Trophoblast cell (in vitro differentiated cells and primary cell): ENCODE data around the gene CIB4.

ENCODE experiments used
- DNase-seq, 2 donors: peaks; one replicate each; pipeline ENCODE4 v3.0.0-alpha.2; 2016
- H2AFZ ChIP-seq: 2 replicates; pipeline ENCODE4 v1.6.1; 2013; ENCODE audit warnings: low read length, moderate library complexity, mild to moderate bottlenecking; ENCODE audit not compliant: insufficient read depth, poor library complexity
- H2AK5ac ChIP-seq: 2 replicates; pipeline ENCODE4 v1.6.1; 2013; ENCODE audit warnings: mild to moderate bottlenecking, low read length
- H2BK120ac ChIP-seq: 2 replicates; pipeline ENCODE4 v1.6.1; 2013; ENCODE audit warnings: low read length, mild to moderate bottlenecking, moderate library complexity; ENCODE audit not compliant: insufficient read depth, poor library complexity
- H2BK12ac ChIP-seq: 2 replicates; pipeline ENCODE4 v1.6.1; 2013; ENCODE audit warnings: mild to moderate bottlenecking, low read length, moderate library complexity
- H2BK5ac ChIP-seq: 2 replicates; pipeline ENCODE4 v1.6.1; 2013; ENCODE audit warnings: low read length, low read depth, moderate library complexity, mild to moderate bottlenecking; ENCODE audit not compliant: poor library complexity
- H3K14ac ChIP-seq: 2 replicates; pipeline ENCODE4 v1.6.1; 2013; ENCODE audit warnings: mild to moderate bottlenecking, low read length
- H3K18ac ChIP-seq: 2 replicates; pipeline ENCODE4 v1.6.1; 2013; ENCODE audit warnings: mild to moderate bottlenecking, low read length
- H3K23ac ChIP-seq: 2 replicates; pipeline ENCODE4 v1.6.1; 2013; ENCODE audit warnings: low read length
- H3K27ac ChIP-seq: 2 replicates; pipeline ENCODE4 v1.5.1; 2013; ENCODE audit warnings: low read depth, mild to moderate bottlenecking, inconsistent platforms, low read length, moderate library complexity
- H3K27me3 ChIP-seq: 2 replicates; pipeline ENCODE4 v1.6.1; 2013; ENCODE audit warnings: inconsistent platforms, mild to moderate bottlenecking, low read length, moderate library complexity; ENCODE audit not compliant: insufficient read depth
- H3K36me3 ChIP-seq, 2 experiments: 1 replicate in 1 of 2; 2 replicates in 1 of 2; pipeline ENCODE4 v1.6.1; 2013; ENCODE audit warnings: low read length in 2 of 2, mild to moderate bottlenecking in 2 of 2, moderate library complexity in 1 of 2; ENCODE audit not compliant: insufficient read depth in 2 of 2, control insufficient read depth in 1 of 2
- H3K4ac ChIP-seq: 2 replicates; pipeline ENCODE4 v1.6.1; 2013; ENCODE audit warnings: low read depth, mild to moderate bottlenecking, low read length, moderate library complexity
- H3K4me1 ChIP-seq, 2 experiments: 1 replicate in 1 of 2; 2 replicates in 1 of 2; pipeline ENCODE4 v1.6.1; 2013; ENCODE audit warnings: low read length in 2 of 2, mild to moderate bottlenecking in 2 of 2, moderate library complexity in 1 of 2; ENCODE audit not compliant: insufficient read depth in 2 of 2, control insufficient read depth in 1 of 2
- H3K4me2 ChIP-seq: 2 replicates; pipeline ENCODE4 v1.6.1; 2013; ENCODE audit warnings: inconsistent platforms, mild to moderate bottlenecking, low read length, moderate library complexity
- H3K4me3 ChIP-seq: 2 replicates; pipeline ENCODE4 v1.5.1; 2013; ENCODE audit warnings: mild to moderate bottlenecking, low read depth, low read length, inconsistent platforms
- H3K79me1 ChIP-seq: one replicate; pipeline ENCODE4 v1.6.1; 2013; ENCODE audit warnings: low read length
- H3K79me2 ChIP-seq: 2 replicates; pipeline ENCODE4 v1.6.1; 2013; ENCODE audit warnings: low read length, mild to moderate bottlenecking; ENCODE audit not compliant: control insufficient read depth, insufficient read depth, poor library complexity
- H3K9ac ChIP-seq: 2 replicates; pipeline ENCODE4 v1.6.1; 2013; ENCODE audit warnings: mild to moderate bottlenecking, low read length
- H3K9me3 ChIP-seq: 2 replicates; pipeline ENCODE4 v1.6.1; 2013; ENCODE audit warnings: low read depth, mild to moderate bottlenecking, control low read depth, inconsistent platforms, low read length; ENCODE audit not compliant: insufficient read depth
- H4K12ac ChIP-seq: 2 replicates; pipeline ENCODE4 v1.6.1; 2013; ENCODE audit warnings: low read depth, mild to moderate bottlenecking, low read length, moderate library complexity
- H4K8ac ChIP-seq: 2 replicates; pipeline ENCODE4 v1.6.1; 2013; ENCODE audit warnings: low read depth, mild to moderate bottlenecking, low read length, moderate library complexity
- H4K91ac ChIP-seq: one replicate; pipeline ENCODE4 v1.6.1; 2013; ENCODE audit warnings: low read depth, mild to moderate bottlenecking, low read length, moderate library complexity
- WGBS: extraction: QIAGEN DNeasy Blood & Tissue Kit; methylation state at CpG from one replicate; pipeline ENCODE4 v1.1.7; 2013; ENCODE audit warnings: missing lambda C conversion rate; ENCODE audit not compliant: insufficient read length, insufficient coverage; ENCODE audit errors: extremely low coverage; 5-methylcytosine and 5-hydroxymethylcytosine counted together

Gene CIB4

DNA sequence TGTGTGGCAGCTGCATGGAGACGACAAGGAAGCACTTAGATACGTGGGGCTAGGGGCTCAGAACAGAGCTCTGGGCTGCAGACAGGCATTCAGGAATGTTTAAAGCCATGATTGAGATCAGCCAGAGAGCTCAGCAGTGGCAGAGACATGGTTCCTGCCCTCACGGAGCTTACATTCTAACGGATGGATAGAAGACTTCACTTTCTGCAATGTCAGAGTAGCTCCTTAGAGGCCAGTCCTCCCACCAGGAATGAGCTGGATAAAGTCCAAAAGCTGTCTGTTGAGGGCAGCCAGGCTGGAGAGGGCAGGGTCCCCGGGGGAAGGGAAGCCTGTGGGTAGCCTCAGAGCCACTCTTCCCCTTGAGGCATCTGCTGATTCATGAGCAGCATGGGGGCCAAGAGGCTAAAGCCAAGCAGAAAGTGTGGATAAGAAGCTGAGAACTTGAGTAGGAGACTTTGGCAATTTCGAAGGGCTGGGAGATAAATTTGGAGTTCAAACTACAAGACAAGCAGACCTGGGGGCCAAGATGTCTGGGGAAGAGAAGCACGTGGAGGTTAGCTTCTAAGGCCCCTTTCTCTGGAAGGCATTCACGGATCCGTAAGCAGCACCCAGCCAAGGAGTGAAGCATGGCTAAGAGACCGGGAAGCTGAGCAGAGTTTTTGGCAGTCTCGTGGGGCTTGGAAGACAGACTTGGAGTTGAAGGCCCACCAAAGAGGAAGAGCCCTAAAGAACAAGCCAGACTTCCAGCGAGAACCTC lies 9.7 kb upstream of the CIB4 start:
- no peak overlapping the region for H2BK120ac ChIP-seq
- H3K27me3 ChIP-seq: no peaks in the 10 kb centered on the region
- H3K4me2 ChIP-seq: no peak overlapping the region
- no peak overlapping the region for H2BK12ac ChIP-seq
- no peak overlapping the region for H4K8ac ChIP-seq
- no peak overlapping the region for H3K18ac ChIP-seq
- H3K27ac ChIP-seq: no peak overlapping the region
- H4K91ac ChIP-seq: no peak overlapping the region
- H3K4me1 ChIP-seq: peaks cover 0 to 4% of the 10 kb centered on the region in 2 experiments
- no peak overlapping the region for H4K12ac ChIP-seq
- peaks cover 3% of the 10 kb centered on the region for H3K79me1 ChIP-seq
- H3K4ac ChIP-seq: no peak overlapping the region
- no peak overlapping the region for H3K9ac ChIP-seq
- no peak for DNase-seq
- no peaks in the 10 kb centered on the region for H3K79me2 ChIP-seq
- H3K4me3 ChIP-seq: no peak overlapping the region
- H3K36me3 ChIP-seq: no peaks in the 10 kb centered on the region
- no CpG with 5 or more reads among the region's 12 CpGs for WGBS
- no peak overlapping the region for H3K23ac ChIP-seq
- H2AK5ac ChIP-seq: no peak overlapping the region
- H2AFZ ChIP-seq: no peak overlapping the region
- H2BK5ac ChIP-seq: no peak overlapping the region
- H3K14ac ChIP-seq: no peak overlapping the region
- H3K9me3 ChIP-seq: peaks cover 2% of the 10 kb centered on the region

- no CpG with 5 or more reads among the region's 12 CpGs for WGBS
- no peaks in the 10 kb centered on the region for H3K27me3 ChIP-seq
- H3K9me3 ChIP-seq: peaks cover 2% of the 10 kb centered on the region
- no peak overlapping the region for H3K4ac ChIP-seq
- DNase-seq: no peak
- no peak overlapping the region for H3K14ac ChIP-seq
- no peaks in the 10 kb centered on the region for H3K79me2 ChIP-seq
- H4K91ac ChIP-seq: no peak overlapping the region
- no peak overlapping the region for H3K9ac ChIP-seq
- no peak overlapping the region for H3K18ac ChIP-seq
- H4K12ac ChIP-seq: no peak overlapping the region
- no peak overlapping the region for H2AFZ ChIP-seq
- no peak overlapping the region for H2BK120ac ChIP-seq
- peaks cover 0 to 4% of the 10 kb centered on the region in 2 experiments for H3K4me1 ChIP-seq
- no peak overlapping the region for H3K27ac ChIP-seq
- H3K23ac ChIP-seq: no peak overlapping the region
- no peak overlapping the region for H3K4me2 ChIP-seq
- no peaks in the 10 kb centered on the region for H3K36me3 ChIP-seq
- no peak overlapping the region for H2BK12ac ChIP-seq
- H4K8ac ChIP-seq: no peak overlapping the region
- H3K79me1 ChIP-seq: peaks cover 3% of the 10 kb centered on the region
- no peak overlapping the region for H3K4me3 ChIP-seq
- no peak overlapping the region for H2AK5ac ChIP-seq
- no peak overlapping the region for H2BK5ac ChIP-seq
Measured at GRCh38 chr2:26649992-26650712, 9.0 kb upstream of the CIB4 start.

GRCh38 chr2:26649322-26649721 lies 8.2 kb upstream of the CIB4 start:
- Histone ChIP-seq H3K79me2 (no peaks in the 10 kb centered on the region), H3K14ac (no peak overlapping the region), H3K9me3 (peaks cover 2% of the 10 kb centered on the region), H3K27me3 (no peaks in the 10 kb centered on the region), H4K91ac (no peak overlapping the region), H3K36me3 (no peaks in the 10 kb centered on the region), H4K12ac (no peak overlapping the region), H2AK5ac (no peak overlapping the region), H2BK12ac (no peak overlapping the region), H3K79me1 (peaks cover 3% of the 10 kb centered on the region), H3K18ac (no peak overlapping the region), H3K27ac (no peak overlapping the region), H3K4me3 (no peak overlapping the region), H2AFZ (no peak overlapping the region), H4K8ac (no peak overlapping the region), H3K9ac (no peak overlapping the region), H3K23ac (no peak overlapping the region), H3K4me2 (no peak overlapping the region), H3K4me1 (peaks cover 0 to 4% of the 10 kb centered on the region in 2 experiments), H3K4ac (no peak overlapping the region), H2BK120ac (no peak overlapping the region), H2BK5ac (no peak overlapping the region)
- WGBS: no CpG with 5 or more reads among the region's 7 CpGs
- no peak for DNase-seq

GRCh38 chr2:26648516-26648915 lies 7.3 kb upstream of the CIB4 start:
- no peak overlapping the region for H3K27ac ChIP-seq
- H2AFZ ChIP-seq: no peak overlapping the region
- no peak overlapping the region for H2BK12ac ChIP-seq
- no peak overlapping the region for H4K91ac ChIP-seq
- H3K18ac ChIP-seq: no peak overlapping the region
- H3K79me1 ChIP-seq: peaks cover 3% of the 10 kb centered on the region
- H4K12ac ChIP-seq: no peak overlapping the region
- H3K14ac ChIP-seq: no peak overlapping the region
- peak overlapping the region; percentile 29 for H3K9ac ChIP-seq
- H3K9me3 ChIP-seq: peaks cover 2% of the 10 kb centered on the region
- H3K4me1 ChIP-seq: peaks cover 0 to 4% of the 10 kb centered on the region in 2 experiments
- no peaks in the 10 kb centered on the region for H3K36me3 ChIP-seq
- no peaks in the 10 kb centered on the region for H3K27me3 ChIP-seq
- no peak overlapping the region for H3K4ac ChIP-seq
- no peak overlapping the region for H2AK5ac ChIP-seq
- no peak overlapping the region for H4K8ac ChIP-seq
- H2BK120ac ChIP-seq: no peak overlapping the region
- no peaks in the 10 kb centered on the region for H3K79me2 ChIP-seq
- WGBS: no CpG with 5 or more reads among the region's 6 CpGs
- H3K23ac ChIP-seq: no peak overlapping the region
- DNase-seq: no peak
- no peak overlapping the region for H2BK5ac ChIP-seq
- no peak overlapping the region for H3K4me2 ChIP-seq
- H3K4me3 ChIP-seq: no peak overlapping the region
